GM15510 (cell line): ENCODE data around the gene FAM76A.

Source experiments
- POLR2A ChIP-seq: IDR thresholded peaks from 3 replicates; pipeline ENCODE4 v1.6.1; 2011; ENCODE audit warnings: borderline replicate concordance; ENCODE audit not compliant: insufficient read length; ENCODE audit errors: extremely low read depth

FAM76A gene

GRCh38 chr1:27725374-27726172 is at the start of gene FAM76A:
Gene FAM76A, plus strand, starts transcription at chr1:27725961. Its CDS starts 120 bp downstream, at chr1:27726081.
- TF ChIP-seq POLR2A = peak; percentile 79

- no peak for TF ChIP-seq POLR2A
These were observed 49.4 kb upstream of the FAM76A start for GRCh38 chr1:27676410-27676809.

- TF ChIP-seq POLR2A = no peak
These were observed 47.0 kb upstream of the FAM76A start for GRCh38 chr1:27678747-27679146.

- TF ChIP-seq POLR2A = no peak
These were observed 43.3 kb upstream of the FAM76A start for GRCh38 chr1:27682351-27682944.

GRCh38 chr1:27684176-27684575 is 41.6 kb upstream of the FAM76A start:
- no peak for TF ChIP-seq POLR2A

GRCh38 chr1:27686223-27686990 is 39.4 kb upstream of the FAM76A start:
- no peak for TF ChIP-seq POLR2A

GRCh38 chr1:27687906-27688305 is 37.9 kb upstream of the FAM76A start:
- no peak for TF ChIP-seq POLR2A

- TF ChIP-seq POLR2A = no peak
These were observed 36.2 kb upstream of the FAM76A start for GRCh38 chr1:27689423-27690173.

- TF ChIP-seq POLR2A = no peak
These were observed 35.6 kb upstream of the FAM76A start for GRCh38 chr1:27690183-27690582.

GRCh38 chr1:27704958-27705357 is 20.8 kb upstream of the FAM76A start:
- no peak for TF ChIP-seq POLR2A

- no peak for TF ChIP-seq POLR2A
These were observed 20.2 kb upstream of the FAM76A start for GRCh38 chr1:27705545-27705944.

GRCh38 chr1:27710574-27710973 is 15.2 kb upstream of the FAM76A start:
- TF ChIP-seq POLR2A = no peak

GRCh38 chr1:27713139-27713725 is 12.5 kb upstream of the FAM76A start:
- TF ChIP-seq POLR2A = no peak

- TF ChIP-seq POLR2A = no peak
These were observed 11.8 kb upstream of the FAM76A start for GRCh38 chr1:27713869-27714513.
